ENCODE results near the gene TEX22.

The TEX22 gene

DNA sequence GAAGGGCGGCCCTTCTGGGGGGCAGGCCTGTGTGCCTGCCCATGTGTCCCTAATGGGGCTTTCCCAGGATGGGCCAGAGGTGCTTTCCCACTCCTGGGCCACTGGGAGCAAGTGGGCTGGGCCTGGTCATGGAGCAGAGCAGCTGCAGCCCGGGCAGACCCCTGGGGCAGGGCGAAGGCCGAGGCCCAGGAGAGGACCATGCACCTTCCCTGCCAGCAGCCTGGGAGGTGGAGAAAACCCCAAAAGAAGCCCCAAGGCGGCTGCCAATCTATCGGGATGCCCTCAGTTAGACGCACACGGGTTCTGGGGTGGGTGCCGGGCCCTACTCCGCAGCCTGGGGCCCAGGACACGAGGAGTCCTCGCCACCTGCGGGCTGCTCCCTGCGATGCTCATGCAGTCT lies 60.2 kb downstream of the TEX22 start:
- TF ChIP-seq CTCF (IDR thresholded peaks at IDR 0.05; ENCODE audit: low read depth, low read length): no peak
- no peak for DNase-seq (ENCODE audit: extremely low read depth, low read depth)

DNA sequence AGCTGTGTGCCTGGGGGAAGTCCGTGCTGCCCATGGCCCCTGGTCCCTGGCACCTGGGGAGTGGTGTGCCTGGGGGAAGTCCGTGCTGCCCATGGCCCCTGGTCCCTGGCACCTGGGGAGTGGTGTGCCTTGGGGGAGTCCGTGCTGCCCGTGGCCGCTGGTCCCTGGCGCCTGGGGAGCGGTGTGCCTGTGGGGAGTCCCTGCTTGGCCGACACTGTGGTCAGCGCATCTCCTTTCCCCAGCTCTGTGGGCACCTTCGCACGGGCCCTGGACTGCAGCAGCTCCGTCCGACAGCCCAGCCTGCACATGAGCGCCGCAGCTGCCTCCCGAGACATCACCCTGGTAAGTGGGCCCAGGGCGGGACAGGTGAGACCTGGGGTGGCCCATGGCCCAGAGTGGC lies 61.8 kb downstream of the TEX22 start:
- no peak for DNase-seq (ENCODE audit: extremely low read depth, low read depth)
- TF ChIP-seq CTCF (IDR thresholded peaks at IDR 0.05; ENCODE audit: low read depth, low read length): no peak

- DNase-seq (ENCODE audit: extremely low read depth, low read depth): no peak
- no peak for TF ChIP-seq CTCF (IDR thresholded peaks at IDR 0.05; ENCODE audit: low read depth, low read length)
Measured at GRCh38 chr14:105460616-105461015, 62.3 kb downstream of the TEX22 start.

DNA sequence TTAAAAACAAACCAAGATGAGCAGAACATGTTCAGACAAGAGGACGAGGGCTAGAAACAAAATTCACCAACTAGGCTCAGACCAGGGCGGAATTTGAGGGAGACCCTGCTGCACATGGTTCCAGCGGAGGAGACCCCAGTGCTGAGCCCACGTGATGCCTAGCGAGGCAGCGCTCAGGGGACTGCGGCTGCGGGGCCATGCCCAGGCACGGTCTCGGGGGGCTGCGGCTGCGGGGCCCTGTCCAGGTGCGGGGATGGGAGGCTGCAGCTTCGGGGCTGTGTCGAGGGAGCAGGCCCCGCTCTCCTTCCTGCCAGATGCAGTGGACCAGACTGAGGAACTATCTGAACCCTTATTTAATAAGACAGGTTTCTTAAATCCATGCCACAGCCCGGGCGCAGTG lies 63.6 kb downstream of the TEX22 start:
- DNase-seq (ENCODE audit: extremely low read depth, low read depth): no peak
- no peak for TF ChIP-seq CTCF (IDR thresholded peaks at IDR 0.05; ENCODE audit: low read depth, low read length)
